Nephron progenitor cell (in vitro differentiated cells): ENCODE data around the gene MYD88.

Experiments used
- DNase-seq: peaks from one replicate; pipeline ENCODE4 v3.0.0; 2021
- H3K27ac Mint-ChIP-seq: 2 replicates; pipeline ENCODE4 v1.8.0; 2021; ENCODE audit warnings: mild to moderate bottlenecking, moderate library complexity, mixed read lengths
- H3K27me3 Mint-ChIP-seq: 2 replicates; pipeline ENCODE4 v1.8.0; 2021; ENCODE audit warnings: mild to moderate bottlenecking, low read depth, mixed read lengths; ENCODE audit not compliant: poor library complexity
- H3K36me3 Mint-ChIP-seq: 2 replicates; pipeline ENCODE4 v1.8.0; 2021; ENCODE audit warnings: low read depth, mixed read lengths
- H3K4me1 Mint-ChIP-seq: 2 replicates; pipeline ENCODE4 v1.8.0; 2021; ENCODE audit warnings: mixed read lengths
- H3K4me3 Mint-ChIP-seq: 2 replicates; pipeline ENCODE4 v1.8.0; 2021; ENCODE audit warnings: mild to moderate bottlenecking, moderate library complexity, mixed read lengths
- H3K9me3 Mint-ChIP-seq: 2 replicates; pipeline ENCODE4 v1.8.0; 2021; ENCODE audit warnings: mild to moderate bottlenecking, moderate library complexity, mixed read lengths
- TF ChIP-seq, protein P1 (sequence below): fragments of 200-600 bp; sonication (generic); IDR thresholded peaks from 2 replicates; pipeline ENCODE4 v1.5.0; 2021; ENCODE audit warnings: antibody characterized with exemption

MYD88 gene

DNA sequence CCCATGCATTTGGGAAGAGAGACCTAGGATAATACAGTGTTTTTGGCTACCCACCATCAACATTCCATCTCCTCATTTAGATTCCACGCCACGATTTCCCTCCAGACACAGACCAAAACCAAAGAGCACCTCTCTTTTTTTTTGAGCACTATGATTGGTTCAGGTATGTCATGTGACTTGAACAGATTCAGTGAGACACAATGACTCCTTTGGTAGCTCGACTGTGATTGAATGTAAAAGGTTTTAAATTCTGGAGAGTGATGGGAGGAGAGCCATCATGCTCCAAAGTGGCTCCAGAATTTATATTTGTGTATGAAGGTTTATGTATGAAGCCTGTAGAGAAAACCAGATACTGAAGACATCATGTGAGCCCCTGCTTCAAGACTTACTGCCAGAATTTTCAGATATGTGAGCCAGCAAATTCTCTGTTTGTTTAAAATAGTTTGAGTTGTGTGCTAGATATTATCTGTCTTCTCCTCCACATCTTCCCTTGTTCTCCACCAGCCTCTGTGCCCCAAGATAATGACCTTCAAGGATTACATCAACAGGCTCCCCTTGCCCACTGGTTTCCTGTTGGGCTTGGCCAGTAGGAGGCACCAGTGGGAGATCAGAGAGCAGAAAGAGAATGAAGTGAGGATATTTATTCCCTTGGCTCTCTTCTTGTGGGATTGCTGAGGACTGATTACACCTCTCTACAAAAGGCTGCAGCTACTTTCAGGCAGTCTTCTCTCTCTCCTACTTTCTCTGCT is 12.5 kb downstream of the MYD88 start:
- Mint-ChIP-seq H3K9me3 (peaks cover 21% of the 10 kb centered on the region), H3K27me3 (peaks cover 18% of the 10 kb centered on the region), H3K4me3 (no peak overlapping the region), H3K4me1 (no peaks in the 10 kb centered on the region), H3K27ac (no peak overlapping the region), H3K36me3 (no peaks in the 10 kb centered on the region)
- DNase-seq = no peak
- TF ChIP-seq, protein P1, sequence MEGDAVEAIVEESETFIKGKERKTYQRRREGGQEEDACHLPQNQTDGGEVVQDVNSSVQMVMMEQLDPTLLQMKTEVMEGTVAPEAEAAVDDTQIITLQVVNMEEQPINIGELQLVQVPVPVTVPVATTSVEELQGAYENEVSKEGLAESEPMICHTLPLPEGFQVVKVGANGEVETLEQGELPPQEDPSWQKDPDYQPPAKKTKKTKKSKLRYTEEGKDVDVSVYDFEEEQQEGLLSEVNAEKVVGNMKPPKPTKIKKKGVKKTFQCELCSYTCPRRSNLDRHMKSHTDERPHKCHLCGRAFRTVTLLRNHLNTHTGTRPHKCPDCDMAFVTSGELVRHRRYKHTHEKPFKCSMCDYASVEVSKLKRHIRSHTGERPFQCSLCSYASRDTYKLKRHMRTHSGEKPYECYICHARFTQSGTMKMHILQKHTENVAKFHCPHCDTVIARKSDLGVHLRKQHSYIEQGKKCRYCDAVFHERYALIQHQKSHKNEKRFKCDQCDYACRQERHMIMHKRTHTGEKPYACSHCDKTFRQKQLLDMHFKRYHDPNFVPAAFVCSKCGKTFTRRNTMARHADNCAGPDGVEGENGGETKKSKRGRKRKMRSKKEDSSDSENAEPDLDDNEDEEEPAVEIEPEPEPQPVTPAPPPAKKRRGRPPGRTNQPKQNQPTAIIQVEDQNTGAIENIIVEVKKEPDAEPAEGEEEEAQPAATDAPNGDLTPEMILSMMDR = no peak

DNA sequence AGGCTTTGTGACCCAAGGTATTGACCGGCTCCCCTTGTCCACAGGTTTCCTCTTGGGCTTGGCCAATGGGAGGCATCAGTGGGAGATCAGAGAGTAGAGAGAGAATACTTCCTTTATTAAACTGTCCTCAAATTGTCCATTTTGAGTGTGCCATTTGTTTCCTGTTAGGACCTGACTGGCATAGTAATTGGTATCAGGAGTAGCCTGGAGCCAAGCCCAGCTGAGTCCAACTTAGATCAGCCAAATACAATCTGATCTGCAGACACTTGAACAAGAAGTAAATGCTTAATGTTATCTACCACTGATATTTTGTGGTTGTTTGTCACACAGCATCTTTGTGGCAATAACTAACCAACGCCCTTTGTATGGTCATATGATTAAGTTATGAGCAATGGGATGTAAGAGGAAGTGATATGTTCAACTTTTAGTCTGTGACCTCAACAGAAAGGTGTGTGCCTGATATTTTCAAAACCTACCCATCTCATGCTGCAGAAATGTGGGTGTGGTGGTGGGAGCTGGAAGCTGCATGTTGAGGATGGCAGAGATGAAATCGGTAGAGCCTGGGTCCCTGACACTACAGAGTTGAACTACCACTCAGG is 13.3 kb downstream of the MYD88 start:
- TF ChIP-seq, protein P1 = no peak
- H3K36me3 Mint-ChIP-seq = no peaks in the 10 kb centered on the region
- no peak for DNase-seq
- no peaks in the 10 kb centered on the region for H3K4me1 Mint-ChIP-seq
- H3K9me3 Mint-ChIP-seq = peaks cover 13% of the 10 kb centered on the region
- H3K4me3 Mint-ChIP-seq = no peak overlapping the region
- peaks cover 13% of the 10 kb centered on the region for H3K27me3 Mint-ChIP-seq
- H3K27ac Mint-ChIP-seq = no peak overlapping the region

DNA sequence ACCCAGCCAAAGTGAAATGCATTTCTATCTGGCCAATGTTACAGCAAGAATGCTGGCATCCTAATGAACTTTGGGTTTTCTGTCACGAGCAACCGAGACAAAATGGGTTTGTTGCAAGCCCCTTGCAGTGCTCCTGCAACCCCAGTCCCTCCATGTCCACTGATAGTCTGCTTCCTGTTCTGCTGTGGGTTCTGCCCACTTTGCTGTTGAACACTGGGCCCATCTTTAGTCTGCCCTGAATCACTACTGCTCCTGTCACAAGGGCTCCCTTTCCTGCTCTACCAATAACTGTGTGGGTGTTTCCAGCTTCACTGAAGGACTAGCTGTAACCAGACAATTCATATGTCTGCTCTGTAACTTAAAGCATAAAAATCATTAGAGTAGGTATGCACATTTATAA is 14.1 kb downstream of the MYD88 start:
- Mint-ChIP-seq H3K27ac (no peak overlapping the region), H3K27me3 (peaks cover 9% of the 10 kb centered on the region), H3K36me3 (no peaks in the 10 kb centered on the region), H3K4me3 (no peak overlapping the region), H3K4me1 (no peaks in the 10 kb centered on the region), H3K9me3 (peaks cover 5% of the 10 kb centered on the region)
- TF ChIP-seq, protein P1 = no peak
- DNase-seq = no peak

DNA sequence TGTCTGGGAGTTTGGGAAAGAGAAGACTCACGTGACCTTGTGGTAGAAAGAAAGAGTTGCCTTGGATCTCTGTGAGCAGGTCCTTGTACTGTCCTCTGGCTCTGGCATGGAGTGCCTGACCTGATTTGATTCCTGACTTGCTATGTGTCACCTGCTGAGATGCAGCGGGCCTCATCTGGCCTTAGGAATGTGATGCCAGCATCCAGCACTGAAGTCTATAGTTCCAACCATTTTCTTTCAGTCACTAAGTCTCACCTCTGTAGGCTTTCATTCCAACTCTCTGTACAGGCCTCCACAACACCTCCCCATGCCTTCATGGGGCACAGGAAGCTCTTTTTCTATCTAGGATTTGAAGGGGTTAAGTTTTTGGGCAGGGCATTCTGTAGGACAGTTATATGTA is 14.8 kb downstream of the MYD88 start:
- no peak for DNase-seq
- Mint-ChIP-seq H3K27me3 (peaks cover 9% of the 10 kb centered on the region), H3K27ac (no peak overlapping the region)

DNA sequence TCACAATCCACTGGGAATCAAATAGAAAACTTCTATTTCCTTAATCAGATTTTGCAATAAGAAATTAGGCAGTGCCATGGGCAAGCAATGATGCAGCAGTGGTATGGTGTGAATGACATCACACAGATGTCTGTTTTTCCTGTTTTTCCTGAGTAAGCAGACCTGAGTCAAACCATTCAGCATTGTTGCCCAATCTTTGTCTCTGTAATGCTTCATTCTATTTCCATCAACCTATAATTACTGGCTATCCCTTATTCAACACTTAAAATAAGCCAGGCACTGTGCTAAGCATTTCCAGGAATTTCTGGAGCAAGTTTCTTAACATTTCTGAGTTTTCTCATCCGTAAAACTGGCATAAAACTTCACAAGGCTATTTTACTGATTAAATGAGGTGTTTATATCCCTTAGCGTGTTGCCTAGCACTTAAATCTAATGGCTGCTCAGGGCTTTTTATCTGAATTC is 15.6 kb downstream of the MYD88 start:
- H3K36me3 Mint-ChIP-seq = no peaks in the 10 kb centered on the region
- H3K4me3 Mint-ChIP-seq = no peak overlapping the region
- no peak for DNase-seq
- peaks cover 9% of the 10 kb centered on the region for H3K27me3 Mint-ChIP-seq
- H3K27ac Mint-ChIP-seq = no peak overlapping the region
- no peaks in the 10 kb centered on the region for H3K9me3 Mint-ChIP-seq
- no peaks in the 10 kb centered on the region for H3K4me1 Mint-ChIP-seq
- TF ChIP-seq, protein P1 = no peak

More for the DNA sequence above, 14.8 kb downstream of the MYD88 start:
- Mint-ChIP-seq H3K9me3 (no peaks in the 10 kb centered on the region), H3K4me1 (no peaks in the 10 kb centered on the region), H3K36me3 (no peaks in the 10 kb centered on the region), H3K4me3 (no peak overlapping the region)
- TF ChIP-seq, protein P1 = no peak
